ENCODE results near the gene TPH2.

TPH2 gene

GRCh38 chr12:71967211-71967610, 28.6 kb downstream of the TPH2 start:
- DNase-seq, result no peak

GRCh38 chr12:71969330-71969729, 30.7 kb downstream of the TPH2 start:
- no peak for DNase-seq

GRCh38 chr12:71970031-71970430, 31.4 kb downstream of the TPH2 start:
- no peak for DNase-seq

DNA sequence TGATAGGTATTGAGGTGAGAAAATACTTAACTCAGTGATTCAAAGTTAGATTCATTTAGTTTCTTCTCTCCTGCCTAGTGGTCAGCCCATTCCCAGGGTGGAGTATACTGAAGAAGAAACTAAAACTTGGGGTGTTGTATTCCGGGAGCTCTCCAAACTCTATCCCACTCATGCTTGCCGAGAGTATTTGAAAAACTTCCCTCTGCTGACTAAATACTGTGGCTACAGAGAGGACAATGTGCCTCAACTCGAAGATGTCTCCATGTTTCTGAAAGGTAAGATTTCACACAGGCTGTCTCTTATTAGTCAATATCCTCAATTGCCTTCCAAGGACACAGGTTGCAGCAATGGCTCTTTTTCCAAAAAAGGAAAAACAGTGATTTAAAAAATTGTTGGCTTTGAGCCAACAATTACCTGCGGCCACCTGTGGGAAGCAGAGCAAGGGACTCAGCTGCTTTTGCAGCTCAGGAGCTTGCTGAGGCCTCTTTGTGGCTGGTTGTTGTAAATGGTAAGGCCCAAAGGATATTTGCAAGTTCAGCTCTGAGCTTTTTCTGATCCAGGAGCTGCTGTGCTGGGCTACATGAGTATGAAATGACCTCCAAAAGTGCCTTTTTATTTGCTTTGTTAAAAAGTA, 33.9 kb downstream of the TPH2 start:
- DNase-seq, result peak in 1 of 2 experiments; percentile 5

DNA sequence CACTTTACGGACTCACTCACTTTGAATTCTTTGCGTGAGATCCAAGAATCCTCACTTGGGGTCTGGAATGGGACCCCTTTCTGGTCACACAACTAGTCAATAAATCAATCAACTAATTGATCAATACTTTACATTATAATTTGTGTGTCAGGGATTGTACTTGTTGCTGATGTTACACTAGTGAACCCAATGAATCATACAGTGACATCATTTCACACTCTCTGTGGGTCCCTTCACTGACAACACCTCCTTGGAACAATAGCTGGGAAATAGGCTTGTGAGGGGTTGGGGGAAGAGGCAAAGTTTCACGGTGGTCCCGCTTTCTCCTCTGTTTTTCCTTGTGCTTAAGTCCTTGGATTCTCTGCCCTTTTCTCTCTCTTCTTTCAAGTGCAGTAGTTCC, 35.0 kb downstream of the TPH2 start:
- DNase-seq, result no peak

GRCh38 chr12:71980538-71980937, 41.9 kb downstream of the TPH2 start:
- DNase-seq, result no peak

- DNase-seq, result no peak
Observed at GRCh38 chr12:71981149-71981548, 42.5 kb downstream of the TPH2 start.

DNA sequence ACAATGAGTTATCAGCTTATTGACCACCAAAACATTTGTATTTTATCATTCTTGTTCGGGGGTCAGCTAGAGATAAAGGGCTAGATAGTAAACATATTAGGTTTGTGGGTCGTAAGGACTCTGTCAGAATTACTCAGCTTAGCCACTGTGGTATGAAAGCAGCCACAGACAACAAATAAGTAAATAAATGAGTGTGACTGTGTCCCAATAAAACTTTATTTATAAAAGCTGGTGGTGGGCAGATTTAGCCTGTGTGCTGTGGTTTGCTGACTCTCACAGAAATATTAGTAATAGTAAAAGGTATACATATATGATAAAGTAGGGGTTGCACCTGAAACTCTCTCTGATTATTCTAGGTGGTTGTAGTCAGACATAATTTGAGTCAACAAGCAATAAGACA, 56.1 kb downstream of the TPH2 start:
- DNase-seq, result no peak

GRCh38 chr12:71999795-72000194, 61.1 kb downstream of the TPH2 start:
- no peak for DNase-seq

- no peak for DNase-seq
Observed at GRCh38 chr12:72000969-72001648, 62.5 kb downstream of the TPH2 start.

DNA sequence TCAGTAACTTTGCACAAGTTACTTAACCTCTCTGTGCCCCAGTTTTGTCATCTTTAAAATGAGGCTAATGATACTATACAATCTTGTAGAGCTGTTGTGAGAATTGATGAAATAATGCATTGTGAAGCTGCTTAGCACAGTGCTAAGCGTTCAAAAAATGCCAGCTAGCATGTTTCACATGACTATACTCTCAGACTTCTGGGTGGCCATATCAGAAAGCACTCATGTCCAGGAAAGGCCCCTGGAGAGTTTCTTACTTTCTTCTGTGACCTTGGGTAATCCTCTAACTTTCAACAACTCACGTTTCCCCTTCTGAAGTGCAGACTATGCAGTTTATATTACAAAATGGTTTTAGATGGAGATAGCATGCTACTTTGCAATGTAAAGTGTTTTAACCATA, 68.1 kb downstream of the TPH2 start:
- no peak for DNase-seq

DNA sequence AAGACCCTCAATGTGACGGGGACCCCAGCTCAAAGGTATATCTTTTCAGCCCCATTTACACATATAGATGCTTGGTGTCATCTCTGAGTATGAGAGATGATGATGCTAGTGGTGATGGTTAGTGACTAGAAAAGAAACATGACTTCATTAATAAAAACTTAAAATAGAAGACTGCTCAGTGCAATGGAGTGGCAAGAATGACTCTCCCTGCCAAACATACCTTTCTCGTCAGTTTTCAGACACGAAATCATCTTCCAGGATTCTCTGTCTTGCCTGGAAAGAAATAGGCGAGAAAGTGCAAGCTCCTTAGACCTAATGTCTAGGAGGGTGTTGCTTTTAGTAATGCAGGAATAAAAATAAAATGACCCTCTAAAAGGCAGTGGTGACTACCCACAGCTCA, 71.7 kb downstream of the TPH2 start:
- DNase-seq, result no peak

GRCh38 chr12:72011374-72011773, 72.7 kb downstream of the TPH2 start:
- no peak for DNase-seq

DNA sequence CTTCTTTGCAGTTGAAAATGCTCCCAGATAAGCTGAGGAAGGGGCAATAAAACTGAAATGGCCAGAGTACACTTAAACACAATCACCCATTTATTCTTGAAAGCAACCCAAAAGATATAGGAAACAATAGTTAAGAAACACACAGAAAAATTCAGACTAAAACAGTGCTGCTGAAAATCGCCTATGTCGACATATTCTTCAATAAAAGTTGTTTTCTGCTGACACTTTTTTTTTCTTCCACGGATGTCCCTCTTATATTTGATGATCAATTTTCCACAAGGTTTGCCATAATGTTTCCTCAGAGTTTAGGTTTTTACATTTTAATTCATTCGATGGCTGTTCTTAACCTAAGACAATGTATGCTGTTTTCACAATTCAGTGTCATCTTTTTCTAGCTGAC, 74.2 kb downstream of the TPH2 start:
- no peak for DNase-seq

DNA sequence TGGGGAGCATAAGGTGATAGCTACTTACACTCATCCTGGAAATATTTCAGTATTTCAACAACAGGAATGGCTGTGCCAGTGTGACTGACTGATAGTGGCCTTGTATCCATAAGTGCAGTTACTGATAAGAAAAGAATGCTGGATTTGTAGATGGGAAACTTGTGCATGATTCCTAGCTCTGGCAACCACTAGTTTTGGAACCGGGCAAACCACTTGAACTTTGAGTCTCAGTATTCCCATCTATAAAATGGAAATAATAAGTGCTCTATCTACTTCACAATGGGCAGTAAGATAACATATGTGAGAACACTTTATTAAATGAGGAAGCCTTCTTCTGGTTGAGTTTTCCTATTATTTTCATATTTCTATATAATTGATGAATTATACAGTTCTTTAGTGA, 77.2 kb downstream of the TPH2 start:
- DNase-seq, result no peak

GRCh38 chr12:72017054-72017651, 78.5 kb downstream of the TPH2 start:
- DNase-seq, result peak; percentile 79 to 83

- no peak for DNase-seq
Observed at GRCh38 chr12:72018036-72018435, 79.4 kb downstream of the TPH2 start.

DNA sequence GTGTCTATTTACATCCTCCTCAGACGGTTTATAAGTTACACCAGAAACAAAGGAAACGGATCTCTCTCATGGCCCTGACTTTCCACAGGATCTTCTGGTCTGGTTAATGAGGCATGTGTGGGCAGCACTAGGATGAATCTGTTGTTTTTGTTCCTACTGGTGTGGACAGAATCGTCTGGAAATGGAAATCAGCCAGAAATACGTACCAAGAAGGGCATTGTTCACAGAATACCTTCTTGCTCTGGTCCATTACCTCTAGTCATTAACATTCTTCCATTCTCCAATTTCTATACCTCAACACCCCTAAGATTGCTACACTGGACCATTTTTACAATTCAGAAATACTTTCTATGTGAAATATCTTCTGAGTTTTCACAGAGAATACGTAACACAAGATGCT, 86.0 kb downstream of the TPH2 start:
- no peak for DNase-seq

- no peak for DNase-seq
Observed at GRCh38 chr12:72025524-72025923, 86.9 kb downstream of the TPH2 start.

GRCh38 chr12:72028966-72029365, 90.3 kb downstream of the TPH2 start:
- DNase-seq, result no peak

DNA sequence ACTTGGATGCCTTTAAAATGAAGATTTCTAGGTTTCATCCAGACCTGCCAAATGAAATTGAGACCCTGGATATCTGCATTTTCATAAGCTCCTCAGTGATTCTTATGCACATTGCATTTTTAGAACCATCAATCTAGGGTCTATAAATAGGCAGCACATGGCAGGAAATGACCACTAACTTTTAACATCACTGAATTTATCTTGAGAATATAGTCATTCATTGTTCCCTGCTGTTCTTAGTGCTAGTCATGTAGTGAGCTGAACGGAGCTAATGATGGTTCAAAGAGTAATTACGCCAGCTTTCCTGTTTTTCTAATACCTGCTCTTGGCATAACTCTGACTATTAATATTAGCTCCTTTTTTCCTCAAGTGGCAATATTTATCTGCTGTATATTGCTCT, 91.6 kb downstream of the TPH2 start:
- peak in 1 of 2 experiments; percentile 77 for DNase-seq

GRCh38 chr12:72031066-72031465, 92.4 kb downstream of the TPH2 start:
- DNase-seq, result no peak

DNA sequence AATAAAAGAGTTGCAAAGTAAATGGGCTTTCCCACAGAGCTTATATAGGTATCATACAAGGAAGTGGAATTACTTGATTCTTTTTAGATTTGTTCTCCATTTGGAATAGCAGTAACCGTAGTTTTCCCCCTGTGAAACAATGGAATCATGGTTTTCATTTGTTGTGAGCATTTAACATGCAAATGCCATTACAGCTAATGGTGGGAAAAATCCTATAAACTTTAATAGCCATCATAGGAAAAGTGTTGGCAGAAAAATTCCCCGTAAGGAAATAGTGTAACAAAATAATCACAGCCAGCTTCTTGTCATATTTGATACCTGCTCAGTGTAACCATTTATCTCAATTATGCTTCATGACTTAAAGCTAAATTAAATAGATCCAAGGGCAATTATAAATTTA, 95.3 kb downstream of the TPH2 start:
- DNase-seq, result no peak

DNA sequence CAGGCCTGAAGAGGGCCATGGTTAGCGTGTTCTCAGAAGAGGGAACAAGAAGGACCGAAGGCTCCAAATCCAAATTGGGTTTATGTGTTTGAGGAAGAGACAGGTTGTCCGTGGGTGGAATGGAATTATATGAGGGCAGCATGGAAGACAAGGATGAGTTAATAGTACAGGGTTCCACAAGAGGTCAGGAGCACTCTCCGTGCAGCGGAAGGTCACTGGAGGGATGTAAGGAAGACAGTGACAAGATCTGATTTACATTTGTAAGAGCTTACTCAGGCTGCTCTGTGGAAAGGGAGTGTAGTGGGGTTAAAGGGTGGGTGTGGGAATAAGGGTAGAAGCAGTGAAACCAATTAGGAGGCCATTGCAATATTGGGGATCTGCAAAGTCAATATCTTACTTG, 97.0 kb downstream of the TPH2 start:
- DNase-seq, result no peak

GRCh38 chr12:72036393-72036792, 97.7 kb downstream of the TPH2 start:
- DNase-seq, result no peak
